ENCODE results near the gene CUX1.
"Not testable (repeated sequence)": the region's sequence is repeated elsewhere in the genome, so short reads cannot be mapped to it uniquely, and the experiment has no call there.

CUX1 gene

DNA sequence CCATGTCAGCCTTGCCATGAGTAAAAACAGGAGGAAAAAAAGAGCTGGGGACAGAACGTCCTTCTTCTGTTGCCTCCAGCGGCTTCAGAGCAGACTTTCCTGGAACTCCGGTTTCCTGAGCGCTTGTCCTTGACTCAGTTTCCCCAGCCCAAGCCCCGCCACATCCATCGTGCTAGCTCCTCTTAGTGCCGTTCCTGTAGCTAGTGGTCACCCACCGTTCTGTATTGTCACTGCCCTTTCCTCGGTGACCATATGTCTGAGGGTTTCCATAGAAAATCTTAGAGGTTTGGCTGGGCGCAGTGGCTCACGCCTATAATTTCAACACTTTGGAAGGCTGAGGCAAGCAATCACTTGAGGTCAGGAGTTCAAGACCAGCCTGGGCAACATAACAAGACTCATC, 100.1 kb downstream of the CUX1 start:
- no peak for DNase-seq (ENCODE audit: low spot score)

DNA sequence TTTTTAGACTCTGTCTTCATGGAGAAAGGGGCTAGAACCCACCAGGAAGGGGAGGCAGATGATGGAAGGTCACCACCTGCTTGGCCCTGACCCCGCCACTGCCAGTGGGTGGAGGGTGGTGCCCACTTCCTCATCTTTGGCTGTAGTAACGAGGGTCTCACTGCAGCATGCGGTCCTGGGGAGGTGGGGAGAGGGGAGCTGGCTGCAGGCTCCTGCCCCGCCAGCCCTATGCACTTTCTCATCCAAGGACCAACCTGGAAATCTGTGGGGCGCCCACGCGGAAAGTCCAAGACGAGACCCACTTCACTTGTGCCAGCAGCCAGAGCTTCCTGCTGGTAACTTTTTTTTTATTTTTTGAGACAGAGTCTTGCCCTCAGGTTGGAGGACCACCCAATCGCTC, 101.0 kb downstream of the CUX1 start:
- DNase-seq (ENCODE audit: low spot score): no peak

DNA sequence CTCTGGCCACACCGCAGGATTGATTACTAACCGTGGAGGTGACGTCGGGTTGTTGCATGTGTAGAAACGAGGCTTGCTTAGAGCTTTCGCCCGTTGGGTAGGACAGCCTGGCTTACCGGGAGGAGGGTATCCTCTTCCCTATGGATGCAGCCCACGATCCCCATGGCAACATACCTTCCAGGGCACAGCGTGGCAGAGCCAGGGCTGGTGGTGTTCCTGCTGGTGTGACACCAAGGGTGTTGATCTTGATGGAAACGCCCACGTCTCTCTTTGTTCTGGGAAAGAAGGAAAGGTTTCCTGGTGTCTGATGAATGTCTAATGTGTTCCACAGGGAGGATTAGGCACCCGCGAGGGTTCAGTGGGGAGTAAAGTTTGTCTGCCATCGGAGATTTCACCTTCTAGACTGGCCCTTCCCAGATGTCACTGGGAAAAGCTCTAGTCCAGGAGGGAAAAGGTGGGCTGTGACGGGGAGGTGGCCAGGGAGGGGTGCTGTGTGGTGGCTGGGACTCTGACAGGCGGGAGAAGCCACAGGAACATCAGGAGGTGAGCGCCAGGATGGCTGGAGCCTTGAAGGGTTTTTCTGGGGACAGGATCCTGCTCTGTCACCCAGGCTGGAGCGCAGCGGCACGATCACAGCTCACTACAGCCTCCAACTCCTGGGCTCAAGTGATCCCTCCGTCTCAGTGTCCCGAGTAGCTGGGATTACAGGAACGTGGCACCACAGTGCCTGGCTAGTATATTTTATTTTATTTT, 102.1 kb downstream of the CUX1 start:
- DNase-seq (ENCODE audit: low spot score): no peak

DNA sequence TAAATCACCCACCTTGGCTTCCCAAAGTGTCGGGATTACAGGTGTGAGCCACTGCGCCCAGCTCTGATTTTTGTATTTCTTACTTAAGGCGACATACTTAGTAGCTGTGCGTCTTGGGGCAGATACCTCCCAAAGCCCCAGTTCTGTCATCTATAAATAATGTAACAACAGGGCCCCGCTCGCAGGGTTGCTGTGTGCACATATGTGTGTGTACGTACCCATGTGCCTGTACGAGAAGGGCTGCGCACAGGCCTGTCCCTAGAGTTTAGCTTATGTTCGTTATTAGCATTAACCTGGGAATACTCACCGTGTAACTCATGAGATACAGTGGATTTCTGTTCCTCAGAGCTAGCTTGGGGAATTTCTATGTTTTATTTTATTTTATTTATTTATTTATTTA, 103.6 kb downstream of the CUX1 start:
- no peak for DNase-seq (ENCODE audit: low spot score)

DNA sequence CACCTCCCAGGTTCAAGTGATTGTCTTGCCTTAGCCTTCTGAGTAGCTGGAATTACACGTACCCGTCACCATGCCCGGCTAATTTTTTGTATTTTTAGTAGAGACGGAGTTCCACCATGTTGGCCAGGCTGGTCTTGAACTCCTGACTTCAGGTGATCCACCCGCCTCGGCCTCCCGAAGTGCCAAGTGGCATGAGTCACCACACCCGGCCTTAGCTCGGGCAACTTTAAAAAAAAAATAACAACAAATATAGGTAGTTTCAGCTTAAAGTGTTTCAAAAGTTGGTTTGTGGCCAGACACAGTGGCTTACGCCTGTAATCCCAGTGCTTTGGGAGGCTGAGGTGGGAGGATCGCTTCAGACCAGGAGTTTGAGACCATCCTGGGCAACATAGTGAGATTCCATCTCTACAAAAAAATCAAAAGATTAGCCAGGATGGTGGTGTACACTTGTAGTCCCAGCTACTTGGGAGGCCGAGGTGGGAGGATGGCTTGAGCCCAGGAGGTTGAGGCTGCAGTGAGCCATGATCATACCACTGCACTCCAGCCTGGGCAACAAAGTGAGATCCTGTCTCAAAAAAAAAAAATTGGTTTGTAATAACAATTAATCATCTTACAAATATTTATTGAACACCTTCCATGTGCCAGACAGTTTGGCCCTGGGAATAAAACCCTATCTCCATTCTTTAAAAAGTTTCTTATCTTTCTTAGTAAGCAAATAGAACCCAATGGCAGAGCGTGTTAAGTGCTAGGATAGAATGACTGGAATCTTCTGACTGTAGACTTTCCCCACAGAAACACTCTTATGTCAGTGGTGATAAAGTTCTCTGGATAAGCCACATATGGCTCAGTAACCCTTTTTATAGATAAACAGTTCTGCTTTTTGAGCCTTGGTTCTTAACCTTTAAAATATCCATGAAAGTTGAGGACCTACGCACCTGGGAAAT, 104.4 kb downstream of the CUX1 start:
- DNase-seq (ENCODE audit: low spot score): not testable (repeated sequence)

DNA sequence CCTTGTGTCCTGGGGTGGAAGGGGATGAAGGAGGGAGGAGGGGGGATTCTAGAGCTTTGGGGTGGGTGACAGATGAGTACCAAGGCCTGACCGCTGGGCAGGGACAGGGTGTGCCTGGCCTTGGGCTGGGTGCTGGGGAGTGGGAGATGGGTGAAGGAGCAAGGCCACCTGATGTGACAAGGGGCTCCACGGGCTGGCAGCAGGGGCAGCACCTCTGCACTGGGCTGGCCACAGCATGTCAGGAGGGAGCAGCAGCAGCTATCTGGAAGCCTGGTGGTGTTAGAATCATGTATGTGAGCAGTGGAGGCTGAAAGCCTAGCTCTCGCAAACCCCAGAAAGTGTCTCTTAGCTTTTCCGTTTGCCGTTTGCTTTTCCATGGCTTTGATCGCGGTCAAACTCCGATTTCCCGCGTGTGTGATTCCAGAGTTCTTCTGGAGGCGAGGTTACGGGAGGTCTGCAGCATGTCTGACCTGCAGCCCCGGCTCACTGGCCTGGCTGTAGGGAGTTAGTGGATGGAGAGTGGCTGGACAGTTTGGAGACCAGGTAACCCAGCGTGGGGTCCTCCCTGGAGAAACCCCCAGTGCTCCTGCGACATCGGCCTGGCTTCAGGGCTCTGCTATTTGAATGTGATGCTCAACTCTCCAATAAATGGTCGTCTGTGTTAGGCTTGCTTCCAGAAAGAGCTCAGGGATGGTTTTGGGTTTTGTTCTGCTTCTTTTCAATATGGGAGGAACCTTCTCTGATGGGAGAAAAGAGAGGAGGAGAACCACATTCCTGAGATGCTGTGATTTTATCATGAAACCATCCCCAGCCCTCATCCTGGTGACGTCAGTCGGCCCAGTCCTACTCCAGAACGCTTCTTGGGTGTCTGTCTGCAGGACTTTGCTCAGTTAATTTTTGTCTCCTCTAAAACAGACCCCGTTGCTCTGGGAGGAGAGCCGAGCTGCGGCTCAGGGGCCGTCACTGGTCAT, 105.5 kb downstream of the CUX1 start:
- no peak for DNase-seq (ENCODE audit: low spot score)

DNA sequence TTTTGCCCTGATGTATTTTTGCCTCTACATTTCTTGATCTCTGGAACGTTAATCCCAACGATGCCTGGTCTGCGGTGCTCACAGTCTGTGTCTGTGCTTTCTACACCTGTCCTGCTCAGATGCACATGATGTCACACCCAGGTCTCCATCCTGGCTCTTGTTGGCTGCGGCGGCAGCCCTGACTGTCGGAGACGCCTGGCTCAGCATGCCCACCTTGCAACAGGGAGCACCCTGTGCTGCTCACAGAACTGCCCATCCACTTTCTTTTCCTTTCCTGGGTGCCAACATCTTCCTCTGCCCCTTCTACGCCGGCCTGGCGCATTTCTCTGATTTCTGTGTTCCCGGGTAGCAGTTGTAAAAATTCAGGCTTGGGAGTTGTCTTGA, 106.2 kb downstream of the CUX1 start:
- DNase-seq (ENCODE audit: low spot score): no peak

DNA sequence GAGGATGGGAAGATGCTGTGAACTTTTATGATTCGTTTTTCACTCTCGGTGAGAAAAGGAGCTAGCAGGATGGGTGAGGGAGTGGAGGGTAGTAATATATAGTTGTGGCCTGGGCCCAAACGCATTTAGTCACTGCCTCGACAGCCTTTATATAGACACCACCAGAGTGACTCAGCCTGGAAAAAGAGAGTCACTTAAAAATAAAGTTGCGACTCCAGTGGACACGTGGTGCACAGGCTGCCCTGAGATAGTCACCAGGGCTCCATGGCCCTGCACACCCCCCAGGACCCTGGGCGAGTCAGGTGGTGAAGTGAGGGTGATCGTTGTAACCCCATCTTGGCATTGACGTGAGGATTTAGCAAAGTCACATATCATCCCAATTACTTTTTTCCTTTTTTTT, 106.7 kb downstream of the CUX1 start:
- no peak for DNase-seq (ENCODE audit: low spot score)

DNA sequence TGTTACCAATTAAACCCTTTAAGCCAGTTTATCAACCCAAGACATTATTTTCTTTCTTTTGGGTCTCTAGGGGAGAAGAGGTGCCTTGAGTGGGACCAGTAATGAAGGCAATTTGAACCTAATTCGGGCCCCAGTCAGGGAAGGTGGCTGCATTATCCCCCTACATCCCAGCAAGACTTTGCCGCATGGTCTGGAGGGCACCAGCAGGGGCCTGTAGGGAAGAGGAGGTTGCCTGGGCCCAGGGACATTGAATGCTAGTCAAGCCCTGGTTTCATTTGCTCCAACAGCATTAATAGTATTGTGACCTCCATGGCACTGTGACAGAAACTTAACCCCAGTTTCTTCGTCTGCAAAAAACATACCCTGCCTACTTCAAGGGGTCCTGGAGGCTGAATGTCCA, 108.8 kb downstream of the CUX1 start:
- no peak for DNase-seq (ENCODE audit: low spot score)

DNA sequence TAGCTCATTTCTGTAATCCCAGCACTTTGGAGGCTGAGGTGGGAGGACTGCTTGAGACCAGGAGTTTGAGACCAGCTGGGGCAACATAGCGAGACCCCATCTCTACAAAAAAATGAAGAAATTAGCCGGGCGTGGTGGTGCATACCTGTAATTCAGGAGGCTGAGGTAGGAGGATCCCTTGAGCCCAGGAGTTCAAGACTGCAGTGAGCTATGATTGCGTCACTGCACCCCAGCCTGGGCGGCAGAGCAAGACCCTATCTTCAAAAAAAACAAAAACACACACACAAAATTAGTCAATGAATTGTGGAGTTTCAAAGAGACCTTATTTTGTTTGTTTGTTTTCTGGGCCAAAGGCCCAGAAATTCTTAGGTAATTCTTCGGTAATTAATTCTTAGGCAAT, 110.0 kb downstream of the CUX1 start:
- no peak for DNase-seq (ENCODE audit: low spot score)

DNA sequence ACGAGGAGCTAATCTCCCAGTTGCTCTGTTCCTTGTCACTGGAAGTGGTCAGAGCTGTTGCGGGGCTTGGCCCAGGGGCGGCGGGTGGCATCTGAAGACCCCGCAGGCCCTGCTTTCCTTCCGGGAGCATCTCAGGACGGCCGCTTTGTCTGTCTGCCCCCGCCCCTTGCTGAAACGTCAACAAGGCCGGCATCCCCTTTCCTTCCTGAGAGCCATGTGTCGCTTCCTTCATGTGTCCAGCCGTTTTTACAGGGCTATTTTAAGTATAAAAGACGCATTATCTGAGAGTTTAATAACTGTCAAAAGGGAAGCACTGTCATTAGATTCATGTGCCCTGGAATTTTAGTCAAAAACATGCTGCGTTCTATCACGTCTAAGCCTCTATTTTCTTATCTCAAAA, 110.4 kb downstream of the CUX1 start:
- DNase-seq (ENCODE audit: low spot score): no peak

DNA sequence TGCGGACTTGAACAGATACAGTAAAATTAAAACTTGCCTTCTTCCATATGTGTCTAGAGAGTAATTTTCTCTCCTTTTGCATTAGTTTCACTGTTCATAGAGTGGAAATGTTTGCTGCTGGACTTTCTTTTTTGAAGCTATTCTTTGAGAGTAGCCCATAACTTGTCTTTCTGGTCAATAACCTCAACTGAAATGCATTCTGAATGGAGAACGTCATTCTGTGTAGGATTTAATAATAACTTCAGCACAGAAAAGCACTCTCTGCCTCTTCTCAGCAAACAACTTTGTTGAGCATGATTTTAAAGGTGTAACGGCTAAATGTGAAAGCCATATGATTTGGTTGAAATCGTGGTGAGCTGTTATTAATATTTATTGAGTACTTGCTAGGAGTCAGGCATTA, 111.8 kb downstream of the CUX1 start:
- DNase-seq (ENCODE audit: low spot score): no peak

DNA sequence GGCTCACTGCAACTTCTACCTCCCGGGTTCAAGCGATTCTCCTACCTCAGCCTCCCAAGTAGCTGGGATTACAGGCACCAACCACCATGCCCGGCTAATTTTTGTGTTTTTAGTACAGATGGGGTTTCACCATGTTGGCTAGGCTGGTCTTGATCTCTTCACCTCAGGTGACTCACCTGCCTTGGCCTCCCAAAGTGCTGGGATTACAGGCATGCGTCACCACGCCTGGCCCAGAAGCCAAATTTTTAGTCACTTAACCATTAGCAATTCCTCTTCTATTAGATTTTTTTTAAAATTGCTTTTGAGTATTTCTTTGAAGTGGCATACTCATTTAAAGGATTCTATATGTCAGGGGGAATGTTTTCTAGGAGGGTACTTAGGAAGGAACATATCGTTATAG, 112.5 kb downstream of the CUX1 start:
- DNase-seq (ENCODE audit: low spot score): not testable (repeated sequence)

DNA sequence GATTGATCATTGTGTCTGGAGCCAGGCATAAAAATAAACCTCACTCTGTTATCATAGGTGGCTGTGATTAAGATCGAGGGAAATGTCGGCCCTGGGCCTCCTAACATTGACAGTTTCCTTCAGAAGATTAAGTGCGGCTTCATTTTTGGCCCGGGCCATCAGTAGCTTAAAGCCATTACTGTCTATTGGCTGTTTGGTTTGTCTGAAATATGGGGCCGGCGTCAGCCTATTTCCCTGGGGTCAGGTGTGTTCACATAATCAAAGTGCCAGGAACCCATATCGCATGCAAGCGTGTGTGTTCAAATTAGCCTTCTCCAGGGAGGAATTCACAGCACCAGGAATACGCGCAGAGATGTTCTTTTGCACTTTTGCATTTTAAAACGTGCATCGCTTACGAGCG, 114.7 kb downstream of the CUX1 start:
- no peak for DNase-seq (ENCODE audit: low spot score)

DNA sequence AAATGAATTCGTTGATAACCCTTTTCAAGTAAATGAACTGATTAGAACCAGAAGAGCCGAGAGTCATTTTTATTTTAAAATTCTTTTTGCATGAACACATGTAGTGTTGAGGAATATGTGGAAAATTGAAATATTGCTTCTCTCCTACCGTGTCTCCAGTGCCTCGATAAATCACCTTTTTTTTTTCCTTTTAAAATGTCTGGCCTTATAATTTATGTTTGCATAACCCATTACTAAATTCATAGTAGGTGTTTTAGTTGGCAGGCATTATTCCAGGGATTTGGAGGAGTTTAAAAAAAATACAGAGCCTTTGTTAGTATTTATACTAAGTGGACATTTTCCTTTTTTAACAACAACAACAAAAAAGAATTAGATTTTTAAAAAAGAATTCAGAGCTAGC, 115.6 kb downstream of the CUX1 start:
- DNase-seq (ENCODE audit: low spot score): no peak

DNA sequence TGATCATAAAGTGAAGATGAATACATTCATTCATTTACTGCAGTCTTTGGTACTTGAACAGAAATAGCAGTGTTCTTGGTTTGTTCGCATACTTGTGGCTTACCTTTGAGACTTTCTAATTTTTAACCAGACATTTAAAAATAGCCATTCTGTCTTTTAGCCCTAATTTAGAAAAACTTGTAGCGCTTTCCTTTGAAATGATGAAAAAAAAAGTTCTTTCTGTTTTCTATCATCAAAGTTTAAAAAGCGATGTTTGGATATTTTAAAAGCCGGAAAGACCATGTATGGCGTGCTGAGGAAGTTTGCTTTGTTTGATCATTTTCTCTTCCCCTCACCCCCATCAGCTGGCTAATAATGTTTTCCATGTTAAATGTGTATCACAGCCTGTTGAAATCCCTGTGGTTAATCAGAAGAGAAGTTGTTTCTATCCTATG, 116.3 kb downstream of the CUX1 start:
- DNase-seq (ENCODE audit: low spot score): no peak

DNA sequence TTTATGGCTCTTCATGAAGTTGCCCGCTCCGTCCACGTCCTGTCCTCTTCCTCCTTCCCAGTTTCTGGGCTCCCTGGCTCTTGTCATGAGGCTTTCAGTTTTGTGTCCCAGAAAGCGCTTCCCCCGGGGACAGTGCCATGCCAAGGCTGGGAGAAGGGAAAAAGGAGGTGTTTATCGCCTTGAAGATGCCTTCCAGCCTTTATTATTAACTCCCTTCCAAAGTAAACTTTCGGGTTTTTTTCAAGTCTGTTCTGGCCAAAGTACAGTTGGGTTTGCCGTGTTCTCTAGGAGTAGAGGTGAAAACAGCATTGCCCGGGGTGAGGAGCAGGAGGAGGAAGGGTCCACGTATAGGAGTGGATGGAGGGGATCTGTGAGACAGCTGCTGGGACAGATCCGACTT, 117.2 kb downstream of the CUX1 start:
- DNase-seq (ENCODE audit: low spot score): no peak

DNA sequence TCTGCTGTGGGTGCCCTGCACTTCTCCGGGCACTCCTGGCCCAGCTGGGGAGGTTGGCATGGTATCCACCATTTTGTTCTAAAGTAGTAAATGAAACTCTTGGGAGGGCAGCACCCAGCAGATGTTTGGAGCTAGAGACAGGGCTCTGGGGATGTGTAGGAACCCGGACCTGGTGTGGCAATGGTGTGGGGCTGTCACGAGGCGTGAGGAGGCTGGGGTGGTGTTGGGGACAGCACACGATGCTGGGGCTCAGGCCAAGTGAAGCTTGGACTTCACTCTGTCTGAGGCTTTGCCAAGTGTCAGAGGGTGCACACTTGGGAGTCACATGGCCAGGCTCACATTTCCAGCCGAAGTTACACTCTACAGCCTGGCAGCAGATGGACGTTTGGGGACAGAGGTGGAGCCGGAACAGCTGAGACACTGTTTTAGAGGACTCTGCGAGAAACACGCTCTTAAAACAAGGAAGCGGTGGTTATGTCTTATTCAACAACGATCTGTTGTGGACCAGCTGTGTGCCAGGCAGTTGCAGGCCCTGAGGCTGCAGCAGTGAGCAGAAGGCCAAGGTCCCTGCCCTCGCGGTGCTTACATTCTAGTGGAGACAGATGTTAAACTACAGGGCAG, 118.2 kb downstream of the CUX1 start:
- DNase-seq (ENCODE audit: low spot score): no peak

DNA sequence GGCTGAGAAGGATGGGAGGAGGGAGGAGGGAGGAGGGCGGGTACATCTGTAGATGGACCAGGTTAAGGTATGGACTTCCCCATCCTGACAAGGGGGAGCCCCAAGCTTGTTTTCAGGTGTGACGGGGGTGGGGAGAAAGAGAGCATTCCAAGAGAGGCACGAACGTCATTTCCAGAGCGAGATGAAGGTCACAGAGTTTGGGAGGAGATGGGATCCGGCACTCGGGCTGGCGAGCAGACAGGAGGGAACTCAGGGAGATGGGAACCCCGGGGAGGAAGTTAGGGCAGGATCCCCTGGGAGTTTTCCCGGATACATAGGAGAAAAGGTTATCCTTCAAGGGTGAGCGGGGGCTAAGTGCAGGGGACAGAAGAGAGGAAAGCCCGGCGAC, 118.8 kb downstream of the CUX1 start:
- DNase-seq (ENCODE audit: low spot score): no peak

DNA sequence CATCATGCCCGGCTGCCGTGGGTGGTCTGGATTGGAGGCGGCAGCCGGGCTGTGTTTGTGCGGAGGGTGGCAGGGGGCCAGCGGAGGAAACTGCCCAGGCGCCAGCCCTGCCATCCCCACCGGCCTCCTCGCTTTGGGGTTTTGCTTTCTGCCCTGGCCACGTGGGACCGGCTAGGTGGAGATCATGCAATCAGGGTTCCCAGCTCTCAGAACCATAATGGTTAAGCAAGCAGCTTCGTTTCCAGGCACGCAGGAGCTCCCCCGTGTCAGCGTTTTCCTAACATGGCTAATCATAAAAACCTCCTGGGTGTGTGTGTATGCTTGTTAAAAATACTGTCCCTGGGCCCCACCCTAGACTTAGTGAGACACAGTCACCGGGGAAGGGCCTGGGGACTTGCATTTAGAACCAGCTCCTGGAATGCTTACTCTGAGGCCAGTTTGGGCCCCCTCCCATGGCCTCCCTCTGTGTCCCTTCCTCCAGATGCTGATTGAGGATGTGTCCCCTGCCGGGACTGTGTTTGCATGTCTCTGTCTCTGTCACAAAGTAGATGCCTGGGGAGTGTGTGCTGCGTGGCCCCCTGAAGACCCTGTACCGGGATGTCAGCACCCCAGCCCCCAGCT, 119.3 kb downstream of the CUX1 start:
- no peak for DNase-seq (ENCODE audit: low spot score)
